K562 (cell line): ENCODE data around the gene CENPU. TPM values are rescaled to one million over a fixed set of nuclear protein-coding genes. Genes with fewer than 3 reads are reported as not detected.
A peak's percentile ranks its signal among the peaks of the same experiment; 100 is the strongest.

Experiments
- ATAC-seq: fragments of 200-7000 bp; cut with Tn5 transposase; 3 replicates; pipeline ENCODE4 v1.9.1; 2020; ENCODE audit warnings: moderate library complexity
- BruUV-seq: library from RNA; stranded (reverse); fragments of 400-500 nt; replicated peaks from 2 replicates; lab custom pipeline; 2021; lab: Mats Ljungman, UMichigan
- CTCF ChIA-PET: fragments of 300-600 bp; formaldehyde crosslinking; extraction: SDS; loops from one replicate; lab custom pipeline; 2021; ENCODE audit warnings: low intra/inter-chr PET ratio; lab: Yijun Ruan, JAX
- POLR2A ChIA-PET: fragments of 300-600, 350-650 bp; sonication (Branson Sonifier 250); formaldehyde crosslinking; extraction: SDS; loops from one replicate; lab custom pipeline; 2021; ENCODE audit warnings: antibody characterized with exemption, inconsistent platforms; lab: Yijun Ruan, JAX
- DNase-seq, 4 experiments: peaks; one replicate each; pipeline versions ENCODE4 v3.0.0 to v3.0.0-alpha.2; 2011 to 2018; ENCODE audit warnings: low spot score in 3 of 4, mixed read lengths in 3 of 4; ENCODE audit errors: extremely low read depth in 1 of 4
- FAIRE-seq: peaks from 2 replicates; lab custom pipeline; 2011; peaks lifted over from hg19 to GRCh38; lab: Jason Lieb, UNC
- H2AFZ ChIP-seq: 2 replicates; pipeline ENCODE4 v1.6.0; 2011; ENCODE audit warnings: low read depth, low read length, control low read depth, inconsistent platforms
- H3K27ac ChIP-seq: fragments of 200-600 bp; 3 replicates; pipeline ENCODE4 v1.8.0; 2011; ENCODE audit warnings: low read depth, mild to moderate bottlenecking, control low read depth, inconsistent platforms, low read length, moderate library complexity, mixed read lengths; ENCODE audit errors: extremely low read depth
- H3K27me3 ChIP-seq, 2 experiments: fragments of 300-600 bp in 1 of 2; 2 replicates in 1 of 2; 3 replicates in 1 of 2; pipeline versions ENCODE4 v1.6.0 to v1.8.0; 2011; ENCODE audit warnings: inconsistent platforms in 2 of 2, low read length in 2 of 2, mild to moderate bottlenecking in 1 of 2, mixed read lengths in 1 of 2, moderate library complexity in 1 of 2; ENCODE audit not compliant: control insufficient read depth in 2 of 2, insufficient read depth in 2 of 2
- H3K36me3 ChIP-seq: fragments of 300-600 bp; 3 replicates; pipeline ENCODE4 v1.8.0; 2011; ENCODE audit warnings: mild to moderate bottlenecking, low read length, inconsistent platforms; ENCODE audit not compliant: control insufficient read depth, insufficient read depth
- H3K4me1 ChIP-seq, 2 experiments: fragments of 200-600 bp in 1 of 2; replicated peaks in 1 of 2; 2 replicates in 1 of 2; 3 replicates in 1 of 2; pipeline versions ENCODE4 v1.5.1 to v1.8.0; 2011; ENCODE audit warnings: inconsistent platforms in 2 of 2, low read length in 2 of 2, mild to moderate bottlenecking in 1 of 2, mixed read lengths in 1 of 2, moderate library complexity in 1 of 2; ENCODE audit not compliant: control insufficient read depth in 2 of 2, insufficient read depth in 2 of 2
- H3K4me2 ChIP-seq: 2 replicates; pipeline ENCODE4 v1.6.1; 2011; ENCODE audit warnings: low read length, control low read depth, inconsistent platforms, mixed read lengths; ENCODE audit not compliant: insufficient read depth
- H3K4me3 ChIP-seq: fragments of 200-600 bp; sonication (generic), shearing (Covaris generic); 2 replicates; pipeline ENCODE4 v1.5.1; 2016; ENCODE audit warnings: control low read depth, inconsistent platforms
- H3K79me2 ChIP-seq: fragments of 200-600 bp; 3 replicates; pipeline ENCODE4 v1.8.0; 2011; ENCODE audit warnings: low read length, inconsistent platforms; ENCODE audit not compliant: control insufficient read depth, insufficient read depth
- H3K9ac ChIP-seq, 2 experiments: 2 replicates each; pipeline versions ENCODE4 v1.6.0 to v1.6.1; 2011; ENCODE audit warnings: low read depth in 2 of 2, low read length in 2 of 2, control low read depth in 1 of 2, inconsistent platforms in 1 of 2, mild to moderate bottlenecking in 1 of 2, mixed read lengths in 1 of 2; ENCODE audit not compliant: insufficient read depth in 1 of 2
- H3K9me1 ChIP-seq: one replicate; pipeline ENCODE4 v1.6.0; 2011; ENCODE audit warnings: inconsistent platforms, mild to moderate bottlenecking, low read length, moderate library complexity; ENCODE audit not compliant: control insufficient read depth, insufficient read depth
- H3K9me3 ChIP-seq: replicated peaks from 2 replicates; pipeline ENCODE4 v1.5.1; 2011; ENCODE audit warnings: low read depth, low read length, inconsistent platforms; ENCODE audit not compliant: control insufficient read depth, insufficient read depth
- H4K20me1 ChIP-seq: replicated peaks from 2 replicates; pipeline ENCODE4 v1.6.1; 2011; ENCODE audit warnings: low read length, inconsistent platforms, mixed read lengths; ENCODE audit not compliant: control insufficient read depth, insufficient read depth
- HIVEP1 ChIP-seq: fragments of 250-450 bp; sonication (Bioruptor Pico); IDR thresholded peaks from 2 replicates; pipeline ENCODE4 v1.4.0; 2020; ENCODE audit warnings: mild to moderate bottlenecking
- HMG20A ChIP-seq: fragments of 450-650 bp; formaldehyde crosslinking; conservative IDR thresholded peaks from 2 replicates; pipeline ENCODE4 v1.4.0; 2020; ENCODE audit warnings: mild to moderate bottlenecking, mixed read lengths
- KLF1 ChIP-seq: fragments of 450-650 bp; IDR thresholded peaks from 2 replicates; pipeline ENCODE4 v1.6.1; 2016; ENCODE audit warnings: missing genetic modification characterization, missing compliant biosample characterization
- MCM3 ChIP-seq: fragments of 450-650 bp; IDR thresholded peaks from 2 replicates; pipeline ENCODE4 v1.6.1; 2016
- NR2C1 ChIP-seq, 2 experiments: fragments of 450-650 bp; IDR thresholded peaks; 2 replicates each; pipeline ENCODE4 v1.6.1; 2017; ENCODE audit warnings: mild to moderate bottlenecking in 2 of 2, antibody characterized with exemption in 1 of 2, inconsistent platforms in 1 of 2, missing compliant biosample characterization in 1 of 2, missing genetic modification characterization in 1 of 2
- RCOR1 ChIP-seq, 2 experiments: IDR thresholded peaks; 2 replicates each; pipeline ENCODE4 v1.6.1; 2012; ENCODE audit warnings: low read depth in 2 of 2, low read length in 2 of 2, borderline replicate concordance in 1 of 2, improper control_type of control experiment in 1 of 2
- XRCC3 ChIP-seq: fragments of 450-650 bp; IDR thresholded peaks from 2 replicates; pipeline ENCODE4 v1.6.1; 2017; ENCODE audit warnings: mild to moderate bottlenecking, moderate library complexity
- WGBS: fragments of 100-300 bp; shearing (Covaris generic); methylation state at CpG from one replicate; pipeline ENCODE4 v1.1.6; 2016; ENCODE audit warnings: low coverage, mixed read lengths; ENCODE audit not compliant: insufficient coverage; ENCODE audit errors: missing lambda C conversion rate; 5-methylcytosine and 5-hydroxymethylcytosine counted together
- in situ Hi-C: fragments of 300-500 bp; cut with MboI; formaldehyde crosslinking; loops from 4 replicates; pipeline ENCODE4 v1.15.0; 2018; ENCODE audit warnings: inconsistent platforms, mixed read lengths
- intact Hi-C: fragments of 100-400 bp; cut with micrococcal nuclease; formaldehyde crosslinking; loops from 2 replicates; pipeline ENCODE4 v1.14.2; 2022
- polyA plus RNA-seq, 8 experiments: library from polyadenylated mRNA; depleted of rRNA in 4 of 8; stranded (reverse) in 5 of 8; unstranded in 3 of 8; fragments of >200 nt; fragmentation: Nextera tagmentation in 2 of 8; fragmentation: Illumina TruSeq in 1 of 8; extraction: Ambion mirVana in 2 of 8; extraction: Trizol in 1 of 8; gene quantifications; 2 replicates each; pipeline versions ENCODE4 v1.2.1 to v1.2.3, GENCODE V29; 2011 to 2014; ENCODE audit warnings: inconsistent platforms in 1 of 8, missing spikeins in 1 of 8
- total RNA-seq, 7 experiments: library from RNA; depleted of rRNA in 6 of 7; stranded (reverse); fragments of >200 nt in 6 of 7; fragmentation: Illumina TruSeq in 2 of 7; extraction: Trizol in 2 of 7; gene quantifications; 2 replicates each; pipeline versions ENCODE4 v1.2.1 to v1.2.3, GENCODE V29; 2011 to 2021; ENCODE audit warnings: low replicate concordance in 1 of 7
- TF ChIP-seq, protein P1 (sequence below): fragments of 250-450 bp; sonication (Bioruptor Pico); IDR thresholded peaks from 2 replicates; pipeline ENCODE4 v1.4.0; 2020

CENPU gene
- total and polyA plus RNA-seq, 9 of the 15 experiments (the other 6 are each of a cell fraction or from before 2014, with no cell fraction given) = 39.4 to 98.7 (median 84.3) TPM

DNA sequence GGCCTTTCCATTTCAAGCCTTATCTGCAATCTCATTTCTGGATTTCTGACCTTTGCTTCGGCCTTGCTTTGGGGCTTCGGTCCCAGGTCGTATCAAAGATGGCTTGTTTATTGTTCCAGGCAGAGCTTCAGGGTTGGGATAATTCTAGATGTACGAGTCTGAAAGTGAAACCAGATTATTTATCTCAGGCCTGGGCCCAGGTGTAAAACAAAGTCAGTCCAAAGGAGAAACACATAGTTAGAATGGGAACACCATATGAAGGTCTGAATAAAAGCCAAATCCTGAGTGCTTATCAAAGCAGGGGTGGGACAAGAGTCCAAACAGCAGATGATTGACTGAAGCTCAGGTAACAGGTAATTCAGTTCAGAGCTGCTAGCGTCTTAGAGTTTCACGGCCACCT is 67.2 kb downstream of the CENPU start:
- no peak overlapping the region for H2AFZ ChIP-seq
- no peak overlapping the region for H3K9ac ChIP-seq
- no peak for DNase-seq
- WGBS = 58% methylated on average over 6 of the region's 6 CpGs
- H4K20me1 ChIP-seq = no peaks in the 10 kb centered on the region
- TF ChIP-seq, protein P1, sequence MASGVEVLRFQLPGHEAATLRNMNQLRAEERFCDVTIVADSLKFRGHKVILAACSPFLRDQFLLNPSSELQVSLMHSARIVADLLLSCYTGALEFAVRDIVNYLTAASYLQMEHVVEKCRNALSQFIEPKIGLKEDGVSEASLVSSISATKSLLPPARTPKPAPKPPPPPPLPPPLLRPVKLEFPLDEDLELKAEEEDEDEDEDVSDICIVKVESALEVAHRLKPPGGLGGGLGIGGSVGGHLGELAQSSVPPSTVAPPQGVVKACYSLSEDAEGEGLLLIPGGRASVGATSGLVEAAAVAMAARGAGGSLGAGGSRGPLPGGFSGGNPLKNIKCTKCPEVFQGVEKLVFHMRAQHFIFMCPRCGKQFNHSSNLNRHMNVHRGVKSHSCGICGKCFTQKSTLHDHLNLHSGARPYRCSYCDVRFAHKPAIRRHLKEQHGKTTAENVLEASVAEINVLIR (CRISPR knock-in tag) = no peak
- TF ChIP-seq XRCC3 = no peak
- no peak for TF ChIP-seq HMG20A (CRISPR knock-in tag)
- TF ChIP-seq HIVEP1 (CRISPR knock-in tag) = no peak
- no peak for TF ChIP-seq NR2C1 (IDR thresholded peaks at IDR 0.05)
- TF ChIP-seq NR2C1 (tag; IDR thresholded peaks at IDR 0.05) = 0 out of 2 replicates have a peak, but pooled peaks have one; percentile 26
- TF ChIP-seq KLF1 (tag) = no peak
- no peak for TF ChIP-seq RCOR1 (IDR thresholded peaks at IDR 0.05; ENCODE audit: borderline replicate concordance in 1 of 2, low read depth in 2 of 2, low read length in 2 of 2)
- no peak for TF ChIP-seq MCM3
- FAIRE-seq = no peak
- no peaks in the 10 kb centered on the region for H3K79me2 ChIP-seq
- H3K4me3 ChIP-seq = no peak overlapping the region
- H3K36me3 ChIP-seq = peaks cover 22% of the 10 kb centered on the region; the same call in 2 of the 3 replicates
- H3K9me1 ChIP-seq = no peaks in the 10 kb centered on the region
- in situ Hi-C loops = no loop called here
- intact Hi-C loops = no loop called here
- POLR2A ChIA-PET = interaction anchor here (0.7 kb wide), 1 partner anchor 27 kb away, joined by 3 read pairs; no protein-coding TSS in a partner anchor
- H3K9me3 ChIP-seq = no peaks in the 10 kb centered on the region
- H3K4me1 ChIP-seq = no peaks in the 10 kb centered on the region; a peak in 1 of 5 replicates
- no TSS peak for BruUV-seq
- H3K4me2 ChIP-seq = no peak overlapping the region
- no peak for ATAC-seq
- no peak overlapping the region for H3K27ac ChIP-seq
- CTCF ChIA-PET = no interaction called here
- no peaks in the 10 kb centered on the region for H3K27me3 ChIP-seq
